Mesendoderm (in vitro differentiated cells): ENCODE measurements around the gene SV2C.

Source experiments
- DNase-seq: peaks from one replicate; pipeline ENCODE4 v3.0.0; 2013
- H2AK5ac ChIP-seq: 2 replicates; pipeline ENCODE4 v1.6.1; 2013; ENCODE audit warnings: low read length, inconsistent platforms
- H2BK120ac ChIP-seq: 2 replicates; pipeline ENCODE4 v1.6.1; 2013; ENCODE audit warnings: low read depth, mild to moderate bottlenecking, low read length, moderate library complexity, mixed read lengths
- H2BK15ac ChIP-seq: replicated peaks from 2 replicates; pipeline ENCODE4 v1.6.1; 2013; ENCODE audit warnings: low read depth, mild to moderate bottlenecking, moderate library complexity
- H2BK5ac ChIP-seq: 2 replicates; pipeline ENCODE4 v1.6.1; 2013; ENCODE audit warnings: low read length, inconsistent platforms
- H3K18ac ChIP-seq: 2 replicates; pipeline ENCODE4 v1.6.1; 2013; ENCODE audit warnings: mild to moderate bottlenecking, low read length, mixed read lengths
- H3K23ac ChIP-seq: one replicate; pipeline ENCODE4 v1.6.1; 2013; ENCODE audit warnings: low read length
- H3K27ac ChIP-seq: 2 replicates; pipeline ENCODE4 v1.5.1; 2013; ENCODE audit warnings: low read depth, mild to moderate bottlenecking, inconsistent platforms, low read length, moderate library complexity
- H3K27me3 ChIP-seq: 2 replicates; pipeline ENCODE4 v1.6.1; 2013; ENCODE audit warnings: low read length, control low read depth, mild to moderate bottlenecking, inconsistent platforms; ENCODE audit not compliant: insufficient read depth, poor library complexity
- H3K36me3 ChIP-seq: 2 replicates; pipeline ENCODE4 v1.6.1; 2013; ENCODE audit warnings: low read length, inconsistent platforms; ENCODE audit not compliant: control insufficient read depth, insufficient read depth
- H3K4ac ChIP-seq: one replicate; pipeline ENCODE4 v1.6.1; 2013; ENCODE audit warnings: low read depth, mild to moderate bottlenecking, low read length, moderate library complexity
- H3K4me1 ChIP-seq: 2 replicates; pipeline ENCODE4 v1.6.1; 2013; ENCODE audit warnings: low read depth, low read length, inconsistent platforms; ENCODE audit not compliant: control insufficient read depth
- H3K4me2 ChIP-seq: 2 replicates; pipeline ENCODE4 v1.6.1; 2013; ENCODE audit warnings: low read length
- H3K4me3 ChIP-seq: 2 replicates; pipeline ENCODE4 v1.5.1; 2013; ENCODE audit warnings: mild to moderate bottlenecking, low read length
- H3K56ac ChIP-seq: one replicate; pipeline ENCODE4 v1.6.1; 2013; ENCODE audit warnings: low read length
- H3K79me1 ChIP-seq: 2 replicates; pipeline ENCODE4 v1.6.1; 2013; ENCODE audit warnings: low read length, inconsistent platforms
- H3K79me2 ChIP-seq: 2 replicates; pipeline ENCODE4 v1.6.1; 2013; ENCODE audit warnings: mild to moderate bottlenecking, low read length; ENCODE audit not compliant: control insufficient read depth, insufficient read depth
- H3K9ac ChIP-seq: 2 replicates; pipeline ENCODE4 v1.6.1; 2013; ENCODE audit warnings: low read length, inconsistent platforms
- H4K5ac ChIP-seq: one replicate; pipeline ENCODE4 v1.6.1; 2013; ENCODE audit warnings: low read length
- H4K8ac ChIP-seq: one replicate; pipeline ENCODE4 v1.6.1; 2013; ENCODE audit warnings: low read depth, mild to moderate bottlenecking, control low read depth, low read length, moderate library complexity
- WGBS: extraction: QIAGEN DNeasy Blood & Tissue Kit; methylation state at CpG from one replicate; pipeline ENCODE4 v1.1.7; 2013; ENCODE audit warnings: low lambda C conversion rate, missing lambda C conversion rate; ENCODE audit not compliant: insufficient coverage; ENCODE audit errors: extremely low coverage; 5-methylcytosine and 5-hydroxymethylcytosine counted together

SV2C gene

GRCh38 chr5:76155536-76155935 lies 72.4 kb downstream of the SV2C start:
- Histone ChIP-seq H3K36me3 (no peaks in the 10 kb centered on the region), H3K4ac (no peak overlapping the region), H3K4me3 (no peak overlapping the region), H3K18ac (no peak overlapping the region), H3K23ac (no peak overlapping the region), H3K4me2 (no peak overlapping the region), H4K5ac (no peak overlapping the region), H4K8ac (no peak overlapping the region), H2BK120ac (no peak overlapping the region), H2AK5ac (no peak overlapping the region), H3K27me3 (no peaks in the 10 kb centered on the region), H3K27ac (no peak overlapping the region), H3K9ac (no peak overlapping the region), H3K56ac (no peak overlapping the region), H3K79me2 (no peaks in the 10 kb centered on the region), H2BK5ac (no peak overlapping the region), H3K4me1 (no peaks in the 10 kb centered on the region), H3K79me1 (no peaks in the 10 kb centered on the region), H2BK15ac (no peak overlapping the region)
- no CpG with 5 or more reads among the region's 1 CpG for WGBS
- no peak for DNase-seq

DNA sequence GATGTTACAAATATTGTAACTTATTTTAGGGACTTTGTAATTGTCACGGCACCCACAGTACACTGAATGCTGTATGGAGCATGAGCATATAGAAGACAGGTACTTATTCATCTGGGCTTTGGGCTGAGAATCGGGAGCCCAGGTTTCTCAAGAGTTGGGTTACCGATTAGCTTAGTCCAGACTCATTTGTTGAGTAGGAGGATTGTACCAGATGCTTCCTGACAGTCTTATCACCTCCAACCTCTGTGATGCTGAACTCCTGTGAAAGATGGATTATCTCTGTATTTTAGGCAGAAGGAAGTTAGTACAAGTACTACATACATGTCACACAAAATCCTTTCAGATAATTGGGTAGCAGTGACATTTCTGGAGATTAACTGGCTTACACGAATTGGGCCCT lies 79.2 kb downstream of the SV2C start:
- no peak overlapping the region for H3K18ac ChIP-seq
- H3K4ac ChIP-seq: no peak overlapping the region
- H2BK5ac ChIP-seq: no peak overlapping the region
- H3K79me1 ChIP-seq: no peaks in the 10 kb centered on the region
- H4K8ac ChIP-seq: no peak overlapping the region
- no peak overlapping the region for H3K23ac ChIP-seq
- H3K27ac ChIP-seq: no peak overlapping the region
- H3K36me3 ChIP-seq: no peaks in the 10 kb centered on the region
- no peaks in the 10 kb centered on the region for H3K27me3 ChIP-seq
- H3K79me2 ChIP-seq: no peaks in the 10 kb centered on the region
- H3K9ac ChIP-seq: no peak overlapping the region
- H4K5ac ChIP-seq: no peak overlapping the region
- H3K56ac ChIP-seq: no peak overlapping the region
- no CpG with 5 or more reads among the region's 4 CpGs for WGBS
- no peaks in the 10 kb centered on the region for H3K4me1 ChIP-seq
- H3K4me2 ChIP-seq: no peak overlapping the region
- no peak overlapping the region for H2AK5ac ChIP-seq
- no peak for DNase-seq
- H2BK120ac ChIP-seq: no peak overlapping the region
- H3K4me3 ChIP-seq: no peak overlapping the region
- no peak overlapping the region for H2BK15ac ChIP-seq

GRCh38 chr5:76163111-76163628 lies 80.0 kb downstream of the SV2C start:
- no CpG with 5 or more reads among the region's 4 CpGs for WGBS
- H3K27ac ChIP-seq: no peak overlapping the region
- no peak overlapping the region for H3K23ac ChIP-seq
- DNase-seq: no peak
- H2BK5ac ChIP-seq: no peak overlapping the region
- no peak overlapping the region for H2BK120ac ChIP-seq
- H3K27me3 ChIP-seq: no peaks in the 10 kb centered on the region
- H3K9ac ChIP-seq: no peak overlapping the region
- no peak overlapping the region for H2BK15ac ChIP-seq
- H3K36me3 ChIP-seq: no peaks in the 10 kb centered on the region
- no peak overlapping the region for H2AK5ac ChIP-seq
- no peak overlapping the region for H3K4me3 ChIP-seq
- no peaks in the 10 kb centered on the region for H3K79me1 ChIP-seq
- no peak overlapping the region for H4K8ac ChIP-seq
- H3K18ac ChIP-seq: no peak overlapping the region
- no peak overlapping the region for H4K5ac ChIP-seq
- H3K4ac ChIP-seq: no peak overlapping the region
- H3K4me1 ChIP-seq: no peaks in the 10 kb centered on the region
- no peak overlapping the region for H3K4me2 ChIP-seq
- no peaks in the 10 kb centered on the region for H3K79me2 ChIP-seq
- H3K56ac ChIP-seq: no peak overlapping the region

DNA sequence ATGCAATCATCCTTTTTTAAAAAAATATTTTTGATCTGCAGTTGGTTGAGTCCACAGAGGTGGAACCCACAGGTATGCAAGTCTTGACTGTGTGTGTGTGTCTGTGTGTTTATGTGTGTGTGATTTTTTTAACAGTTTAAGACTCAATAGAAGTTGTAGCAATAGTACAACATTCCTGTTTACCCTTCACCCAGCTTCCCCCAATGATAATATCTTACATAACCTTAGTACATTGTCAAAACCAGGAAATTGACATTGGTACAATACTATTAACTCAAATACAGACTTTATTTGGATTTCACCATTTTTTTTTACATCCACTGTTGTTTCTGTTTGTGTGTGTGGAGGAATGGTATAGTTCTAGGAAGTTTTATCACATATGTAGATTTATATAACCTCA lies 81.8 kb downstream of the SV2C start:
- no peak overlapping the region for H3K4me3 ChIP-seq
- H4K5ac ChIP-seq: no peak overlapping the region
- no peak overlapping the region for H4K8ac ChIP-seq
- H3K36me3 ChIP-seq: no peaks in the 10 kb centered on the region
- H3K79me2 ChIP-seq: no peaks in the 10 kb centered on the region
- no peak overlapping the region for H3K27ac ChIP-seq
- H3K27me3 ChIP-seq: no peaks in the 10 kb centered on the region
- H2BK120ac ChIP-seq: no peak overlapping the region
- no peak overlapping the region for H2BK15ac ChIP-seq
- H3K4me1 ChIP-seq: no peaks in the 10 kb centered on the region
- no peak overlapping the region for H3K18ac ChIP-seq
- H3K23ac ChIP-seq: no peak overlapping the region
- no peak overlapping the region for H3K4me2 ChIP-seq
- H3K4ac ChIP-seq: no peak overlapping the region
- DNase-seq: no peak
- H3K79me1 ChIP-seq: no peaks in the 10 kb centered on the region
- no peak overlapping the region for H2AK5ac ChIP-seq
- no peak overlapping the region for H3K9ac ChIP-seq
- no peak overlapping the region for H3K56ac ChIP-seq
- H2BK5ac ChIP-seq: no peak overlapping the region

DNA sequence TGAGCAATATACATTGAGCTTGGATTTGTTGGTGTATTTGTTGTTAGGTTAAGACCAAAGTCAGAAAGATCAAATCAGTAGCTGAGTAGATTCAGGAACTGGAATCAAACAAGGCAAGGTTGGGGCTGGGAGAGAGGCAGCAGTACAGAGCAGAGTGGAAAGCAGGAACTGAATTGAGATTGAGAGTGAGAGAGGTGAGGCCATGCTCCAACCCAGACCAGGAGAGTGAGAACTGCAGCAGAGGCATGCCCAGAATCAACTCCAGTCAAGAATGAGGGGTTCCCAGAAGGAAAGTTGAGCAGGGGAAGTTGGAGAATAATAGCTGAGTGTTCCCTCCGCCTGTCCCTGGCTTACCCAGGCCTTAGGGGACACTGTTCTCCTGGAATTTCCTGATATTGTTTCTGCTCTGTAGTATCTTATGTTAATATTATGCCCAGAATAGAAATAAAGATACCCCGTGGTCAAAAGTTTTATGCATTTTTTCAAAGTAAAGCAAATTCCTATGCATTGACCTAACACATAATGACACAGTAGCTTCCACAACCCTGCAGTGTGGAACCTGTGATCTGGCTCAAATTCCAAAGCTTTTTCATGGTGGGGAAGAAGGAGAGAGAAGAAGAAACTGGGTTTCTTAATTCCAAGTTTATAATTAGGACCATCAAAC lies 82.7 kb downstream of the SV2C start:
- no peaks in the 10 kb centered on the region for H3K79me2 ChIP-seq
- H3K56ac ChIP-seq: no peak overlapping the region
- H3K23ac ChIP-seq: no peak overlapping the region
- no peak overlapping the region for H3K27ac ChIP-seq
- no peak overlapping the region for H3K9ac ChIP-seq
- no peaks in the 10 kb centered on the region for H3K79me1 ChIP-seq
- H2BK120ac ChIP-seq: no peak overlapping the region
- no CpG with 5 or more reads among the region's 2 CpGs for WGBS
- no peaks in the 10 kb centered on the region for H3K4me1 ChIP-seq
- no peak overlapping the region for H3K18ac ChIP-seq
- H4K8ac ChIP-seq: no peak overlapping the region
- no peak overlapping the region for H3K4me2 ChIP-seq
- no peaks in the 10 kb centered on the region for H3K36me3 ChIP-seq
- H2BK15ac ChIP-seq: no peak overlapping the region
- no peaks in the 10 kb centered on the region for H3K27me3 ChIP-seq
- H4K5ac ChIP-seq: no peak overlapping the region
- no peak overlapping the region for H2AK5ac ChIP-seq
- no peak overlapping the region for H3K4ac ChIP-seq
- no peak overlapping the region for H2BK5ac ChIP-seq
- peak; percentile 22 for DNase-seq
- no peak overlapping the region for H3K4me3 ChIP-seq
